HG03159 (cell line): ENCODE results near the gene FBXL17.
"Not testable (repeated sequence)": the region's sequence is repeated elsewhere in the genome, so short reads cannot be mapped to it uniquely, and the experiment has no call there.

Source experiments
- ATAC-seq: cut with Tn5 transposase; IDR thresholded peaks from one replicate; pipeline ENCODE4 v1.9.1; 2021; ENCODE audit warnings: mild to moderate bottlenecking, moderate library complexity; ENCODE audit not compliant: unreplicated experiment

Gene FBXL17

DNA sequence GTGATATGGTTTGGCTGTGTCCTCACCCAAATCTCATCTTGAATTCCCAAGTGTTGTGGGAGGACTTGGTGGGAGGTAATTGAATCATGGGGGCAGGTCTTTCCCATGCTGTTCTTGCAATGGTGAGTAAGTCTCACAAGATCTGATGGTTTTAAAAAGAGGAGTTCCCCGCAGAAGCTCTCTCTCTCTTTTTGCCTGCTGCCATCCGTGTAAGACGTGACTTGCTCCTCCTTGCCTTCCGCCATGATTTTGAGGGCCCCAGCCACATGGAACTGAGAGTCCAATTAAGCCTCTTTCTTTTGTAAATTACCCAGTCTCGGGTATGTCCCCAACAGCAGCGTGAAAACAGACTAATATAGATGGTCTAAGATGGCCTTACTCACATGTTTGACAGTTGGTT lies 210.1 kb downstream of the FBXL17 start:
- ATAC-seq = no peak

DNA sequence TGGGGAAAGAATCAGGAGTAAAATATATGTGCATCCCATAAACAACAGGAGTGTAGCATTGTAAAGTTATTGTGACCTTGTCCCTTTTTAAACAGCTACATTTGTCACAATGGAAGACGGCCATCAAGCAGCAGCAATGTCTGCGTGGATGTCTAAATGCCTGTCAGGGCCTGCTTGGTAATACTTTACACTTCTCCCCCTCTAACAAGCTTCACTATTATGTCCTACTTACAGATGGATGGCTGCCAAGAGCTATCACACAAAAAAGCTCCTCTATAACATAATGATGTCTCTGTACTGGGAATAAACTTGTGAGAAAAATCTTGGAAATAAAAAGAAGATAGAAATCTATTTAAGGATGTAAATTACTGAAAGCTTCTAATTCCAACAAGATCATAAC lies 213.0 kb downstream of the FBXL17 start:
- ATAC-seq = no peak

DNA sequence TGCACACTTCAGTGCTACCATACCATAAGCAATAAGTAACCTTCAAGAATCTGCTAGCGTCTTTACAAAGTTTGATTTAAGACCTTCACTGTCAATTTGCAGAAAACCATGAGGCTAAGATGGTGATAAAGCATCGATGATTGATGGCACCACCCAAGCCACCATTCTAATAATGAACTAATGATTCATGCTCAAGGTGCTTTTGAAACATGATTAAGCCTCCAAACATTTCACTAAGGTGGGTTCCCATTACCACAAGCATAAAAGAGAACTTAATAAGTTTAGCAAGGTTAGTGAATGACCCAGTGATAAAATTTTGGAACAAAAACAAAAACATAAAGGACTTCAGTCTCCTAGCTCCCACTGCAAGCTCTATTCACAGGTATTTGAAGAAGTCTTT lies 214.7 kb downstream of the FBXL17 start:
- ATAC-seq = no peak

DNA sequence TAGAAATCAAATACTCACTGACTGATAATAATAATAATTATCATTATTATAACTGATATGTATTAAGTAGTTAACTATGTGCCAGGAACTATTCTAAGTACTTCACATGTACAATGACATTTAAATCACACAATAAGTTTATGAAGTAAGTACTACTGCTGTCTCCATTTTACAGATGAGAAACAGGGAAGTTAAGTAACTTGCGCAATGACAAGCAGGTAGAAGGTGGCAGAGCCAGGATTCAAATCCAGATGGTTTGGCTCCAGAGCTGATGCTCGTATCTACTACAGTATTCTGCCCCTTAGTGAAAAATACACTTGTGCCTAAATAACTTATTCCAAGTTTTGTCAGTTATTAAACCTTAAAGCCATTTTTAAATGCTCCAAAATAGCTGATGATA lies 217.3 kb downstream of the FBXL17 start:
- ATAC-seq = no peak

DNA sequence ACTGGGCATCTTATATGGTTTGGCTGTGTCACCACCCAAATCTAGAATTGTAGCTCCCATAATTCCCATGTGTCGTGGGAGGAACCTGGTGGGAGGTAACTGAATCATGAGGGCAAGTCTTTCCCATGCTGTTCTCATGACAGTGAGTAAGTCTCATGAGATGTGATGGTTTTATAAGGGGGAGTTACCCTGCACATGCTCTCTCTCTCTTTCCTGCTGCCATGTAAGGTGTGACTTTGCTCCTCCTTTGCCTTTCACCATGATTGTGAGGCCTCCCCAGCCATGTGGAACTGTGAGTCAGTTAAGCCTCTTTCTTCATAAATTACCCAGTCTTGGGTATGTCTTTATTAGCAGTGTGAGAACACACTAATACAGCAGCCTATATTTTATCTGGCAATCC lies 229.0 kb downstream of the FBXL17 start:
- not testable (repeated sequence) for ATAC-seq

DNA sequence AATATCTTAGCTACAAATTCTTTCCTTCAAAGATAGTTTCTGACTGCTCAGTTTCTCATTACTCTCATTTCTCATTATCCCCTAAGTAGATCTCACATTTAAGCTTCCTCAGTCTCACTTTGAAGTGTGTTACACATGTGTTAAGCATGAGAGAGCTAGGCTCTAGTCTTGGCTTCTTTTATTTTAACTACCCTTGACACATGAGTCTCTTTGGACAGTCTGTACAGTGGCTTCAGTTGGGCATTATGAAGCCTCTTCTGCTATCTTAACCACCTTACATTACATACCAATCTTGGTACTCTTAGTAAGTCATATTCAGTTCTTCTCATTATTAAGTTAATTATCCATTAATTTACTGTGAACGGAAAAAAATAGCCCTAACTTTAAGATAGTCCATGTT lies 232.5 kb downstream of the FBXL17 start:
- ATAC-seq = no peak

DNA sequence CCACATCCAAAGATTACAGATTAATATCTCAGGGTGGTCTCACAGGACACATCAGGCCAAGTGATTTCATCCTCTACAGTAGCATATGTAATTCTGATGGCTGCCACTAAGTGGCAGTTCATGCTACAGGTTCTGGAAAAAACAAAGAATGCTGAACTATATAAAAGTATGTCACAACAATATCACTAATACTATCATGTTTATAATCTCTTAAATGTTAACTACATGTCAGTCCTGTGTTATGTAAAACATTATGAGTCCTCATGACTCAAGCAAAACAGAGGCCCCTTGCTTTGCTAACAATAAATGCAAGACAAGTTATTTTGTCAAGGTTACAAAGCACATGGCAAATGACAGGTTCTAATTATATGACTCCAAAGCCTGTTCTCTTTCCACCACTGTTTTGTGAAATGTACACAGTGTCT lies 233.2 kb downstream of the FBXL17 start:
- peak; percentile 83 for ATAC-seq

DNA sequence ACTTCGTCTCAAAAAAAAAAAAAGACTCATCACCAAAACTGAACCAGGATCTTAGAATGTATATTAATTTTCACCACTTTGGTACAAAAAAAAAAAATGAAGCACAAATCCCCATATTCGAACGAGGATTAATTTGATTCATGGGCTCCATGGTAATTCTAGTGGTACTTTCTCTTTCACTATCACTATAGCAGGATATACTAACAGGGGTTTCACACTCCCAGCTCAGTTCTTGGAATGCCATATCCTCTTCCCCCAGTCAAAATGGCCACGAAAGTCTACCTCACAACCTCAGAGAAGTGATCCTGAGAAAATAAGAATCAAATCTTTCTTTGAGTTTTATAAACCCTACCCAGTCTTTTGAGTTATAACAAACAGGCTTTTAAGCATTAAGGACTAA lies 235.7 kb downstream of the FBXL17 start:
- ATAC-seq = no peak

DNA sequence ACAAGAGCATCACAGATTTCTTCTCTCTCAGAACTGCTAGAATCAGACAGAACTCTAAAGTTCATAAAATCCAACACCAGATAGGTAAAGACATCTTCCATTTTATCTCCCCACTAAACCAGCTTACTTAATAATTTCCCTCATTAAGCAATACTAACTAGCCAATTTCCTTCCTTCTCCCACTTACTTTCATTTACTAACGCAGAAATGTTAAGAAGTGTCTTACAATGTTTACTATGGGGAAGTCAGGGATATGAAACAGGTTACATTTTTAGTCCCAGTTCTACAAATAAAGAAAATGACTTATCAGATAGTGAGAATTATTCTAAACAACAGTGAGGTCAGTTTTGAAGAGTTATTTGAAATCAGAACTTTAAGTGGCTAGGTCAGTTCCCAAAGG lies 236.5 kb downstream of the FBXL17 start:
- ATAC-seq = no peak

DNA sequence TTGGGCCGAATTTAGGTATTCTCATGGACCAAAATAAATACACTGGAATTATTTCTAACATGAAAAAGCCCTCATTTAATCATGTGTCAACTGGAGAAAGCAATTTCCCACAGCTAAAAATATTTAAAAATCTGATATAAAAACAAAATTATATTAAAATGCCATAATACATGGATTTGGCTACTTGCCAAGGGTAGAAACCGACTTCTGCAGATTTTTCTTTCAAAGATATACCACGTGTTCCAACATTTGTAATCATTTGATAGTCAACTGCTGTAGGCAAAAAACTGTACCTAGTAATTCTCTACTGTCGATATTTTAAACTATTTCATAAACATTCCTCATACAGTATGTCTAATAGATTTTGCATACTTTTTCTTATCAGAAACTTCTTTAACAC lies 237.6 kb downstream of the FBXL17 start:
- ATAC-seq = no peak

DNA sequence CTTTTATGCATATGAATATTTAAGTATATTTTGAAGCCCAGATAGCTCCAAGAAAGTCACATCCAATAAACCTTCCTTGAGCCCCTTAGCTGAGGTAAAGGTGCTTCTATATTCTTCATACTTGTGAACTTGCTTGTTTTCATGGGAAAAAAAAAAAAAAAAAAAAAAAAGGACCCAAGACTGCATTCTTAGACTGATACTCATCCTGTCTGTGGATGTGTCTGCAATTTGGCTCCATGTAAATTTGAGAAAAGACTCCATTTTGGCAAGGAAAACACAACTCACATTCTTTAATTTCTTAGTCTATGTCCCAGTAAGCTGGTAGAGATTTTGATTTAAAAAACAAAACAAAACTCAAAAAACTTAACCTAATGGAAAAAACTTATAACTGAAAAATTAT lies 238.3 kb downstream of the FBXL17 start:
- ATAC-seq = no peak

DNA sequence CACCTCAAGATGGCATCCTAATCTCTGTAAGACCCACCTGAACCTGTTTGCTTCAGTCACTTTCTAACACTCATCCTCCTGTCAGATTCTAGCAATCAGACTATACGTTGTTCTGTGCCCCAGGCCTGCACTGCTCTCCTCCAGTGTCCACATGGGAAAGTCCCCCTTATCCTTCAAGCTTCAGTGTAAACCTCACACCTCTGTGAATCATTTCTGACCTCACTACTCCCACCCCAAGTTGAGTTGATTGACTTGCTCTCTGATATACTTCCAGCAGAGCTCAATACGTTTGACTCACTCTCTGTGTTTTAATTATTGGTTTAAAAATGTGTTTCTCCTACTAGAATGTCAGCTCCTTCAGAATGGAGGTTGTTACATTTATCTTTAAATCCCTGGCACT lies 240.2 kb downstream of the FBXL17 start:
- ATAC-seq = no peak

DNA sequence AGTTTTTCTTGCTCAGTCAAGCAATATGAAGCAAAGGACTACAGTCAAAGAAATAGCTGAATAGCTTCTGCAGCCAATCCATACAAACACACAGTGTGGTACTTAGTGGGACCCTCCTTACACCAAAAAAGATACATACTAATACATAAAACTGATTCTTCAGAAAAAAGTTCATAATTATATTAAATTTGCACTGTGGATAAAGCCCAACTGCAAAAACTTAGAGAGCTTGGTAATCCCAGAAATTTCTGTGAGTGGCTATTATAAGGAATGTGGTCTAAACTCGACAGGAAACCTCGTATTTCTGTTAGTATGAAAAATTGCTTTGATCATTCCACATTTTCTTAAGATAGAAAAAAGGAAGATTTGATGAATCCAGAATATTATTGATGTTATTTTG lies 245.4 kb downstream of the FBXL17 start:
- no peak for ATAC-seq

DNA sequence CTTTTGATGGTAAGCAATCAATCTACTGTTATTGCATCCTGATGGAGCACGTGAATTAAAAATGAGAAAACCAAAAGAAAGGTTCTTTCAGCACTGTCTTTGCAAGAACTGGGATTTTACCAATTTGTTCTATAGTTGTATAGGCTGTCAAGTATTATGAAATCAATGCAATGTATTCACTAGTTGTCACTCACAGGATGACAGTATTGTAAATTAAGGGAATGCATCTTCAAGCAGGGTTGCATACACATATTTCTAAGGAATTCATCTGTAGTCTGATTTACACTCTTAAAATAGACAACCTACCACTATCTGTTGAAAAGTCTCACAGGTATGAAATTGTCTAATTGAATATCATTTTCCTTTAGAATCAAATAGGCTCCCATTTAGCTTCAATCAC lies 252.8 kb downstream of the FBXL17 start:
- no peak for ATAC-seq

DNA sequence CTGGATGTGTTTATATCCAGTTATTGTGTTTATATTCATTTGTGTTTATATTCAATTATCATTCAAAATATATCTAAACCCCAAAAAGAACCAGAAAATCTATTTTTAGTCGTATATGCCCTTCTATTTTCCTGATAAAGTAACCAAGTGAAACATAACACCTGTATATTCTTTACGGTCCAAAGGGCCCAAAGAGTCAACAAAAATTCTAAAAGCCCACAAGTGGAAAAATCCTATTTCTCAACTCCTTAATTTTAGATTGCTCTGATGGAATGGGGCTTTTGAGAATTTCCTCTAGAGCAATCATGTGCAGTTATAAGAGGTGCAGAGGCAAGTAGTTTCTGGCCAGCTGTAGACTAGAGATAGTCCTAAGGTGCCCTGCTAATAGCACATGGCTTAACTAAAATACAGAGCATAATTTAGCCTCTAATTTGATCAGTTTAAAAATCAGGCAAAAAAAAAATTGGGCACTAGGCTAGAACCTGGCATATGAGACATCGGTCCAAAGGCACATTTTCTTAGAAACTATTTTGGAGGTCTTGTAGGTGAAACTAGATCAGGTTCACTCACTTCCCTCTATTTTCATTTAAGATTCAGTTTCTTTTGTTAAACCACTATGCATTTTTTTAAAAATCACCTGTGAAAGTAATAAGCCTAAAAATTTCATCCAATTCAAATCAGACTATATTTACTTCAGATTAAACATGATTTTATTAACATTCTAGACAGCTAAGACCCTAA lies 256.0 kb downstream of the FBXL17 start:
- no peak for ATAC-seq

DNA sequence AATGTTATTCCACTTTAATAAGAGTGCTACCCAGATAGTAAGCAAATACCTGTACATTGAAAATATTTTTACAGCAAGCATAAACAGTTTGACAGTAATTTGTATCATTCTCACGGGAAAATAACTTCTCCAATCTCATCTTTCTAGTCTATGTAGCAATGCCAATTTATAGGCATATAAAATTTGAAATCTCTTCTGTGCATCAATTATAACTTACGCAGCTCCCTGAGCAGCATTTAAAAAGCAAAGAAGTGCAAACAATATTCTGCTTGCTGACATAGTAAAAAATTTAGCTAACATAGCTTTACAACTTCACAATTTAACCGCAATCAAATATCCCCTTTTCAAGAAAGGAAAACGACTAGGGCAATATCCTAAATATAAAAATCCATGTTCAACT lies 257.3 kb downstream of the FBXL17 start:
- no peak for ATAC-seq

DNA sequence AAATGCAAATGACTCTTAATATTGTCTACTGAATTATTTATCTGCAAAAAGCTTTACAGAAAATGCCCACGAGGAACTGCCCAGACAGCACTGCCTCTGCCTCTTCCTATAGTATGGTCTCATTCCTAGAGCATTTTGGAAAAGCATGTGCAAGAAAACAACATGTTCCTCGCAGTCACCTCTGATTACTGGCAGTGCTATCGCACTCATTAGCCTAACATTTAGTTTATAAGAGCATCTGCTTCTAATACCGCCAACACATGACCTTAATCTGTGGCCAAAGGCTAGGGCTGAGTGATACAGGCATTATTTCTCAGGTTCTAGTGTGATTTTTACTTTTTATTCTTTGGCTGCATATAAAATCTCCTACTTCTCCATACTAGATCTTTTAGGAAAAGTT lies 259.2 kb downstream of the FBXL17 start:
- ATAC-seq = no peak

DNA sequence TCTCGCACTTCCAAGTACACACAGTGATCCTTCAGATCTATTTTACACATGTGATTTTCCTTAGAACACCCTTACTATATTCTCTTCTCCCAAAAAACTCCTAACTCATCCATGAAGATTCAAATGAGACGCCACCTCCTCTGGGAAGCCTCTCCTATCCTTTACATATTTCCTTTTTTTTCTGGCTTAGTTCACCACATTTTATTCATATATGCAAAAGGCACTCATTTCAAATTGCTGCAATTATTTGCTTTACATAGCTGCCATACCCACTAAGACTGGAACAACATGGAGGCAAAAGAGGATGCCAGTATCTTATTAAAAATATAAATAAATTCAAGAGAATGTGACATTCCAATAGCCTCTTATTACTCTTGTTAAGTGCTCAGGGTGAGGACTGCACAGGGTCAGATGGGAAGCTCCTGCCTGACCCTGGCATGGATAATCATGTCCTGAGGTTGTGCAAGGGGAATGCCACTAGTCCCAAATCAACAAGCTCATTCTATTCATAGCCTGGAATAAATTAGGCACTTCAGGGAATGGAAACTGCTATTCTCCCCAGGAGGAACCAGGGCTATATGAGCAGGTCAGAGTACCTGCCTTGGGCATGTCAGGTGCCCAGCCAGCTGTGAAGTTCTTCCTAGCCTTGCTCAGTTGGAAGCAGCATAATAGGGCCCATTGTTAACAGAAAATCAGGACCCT lies 262.9 kb downstream of the FBXL17 start:
- ATAC-seq = no peak

DNA sequence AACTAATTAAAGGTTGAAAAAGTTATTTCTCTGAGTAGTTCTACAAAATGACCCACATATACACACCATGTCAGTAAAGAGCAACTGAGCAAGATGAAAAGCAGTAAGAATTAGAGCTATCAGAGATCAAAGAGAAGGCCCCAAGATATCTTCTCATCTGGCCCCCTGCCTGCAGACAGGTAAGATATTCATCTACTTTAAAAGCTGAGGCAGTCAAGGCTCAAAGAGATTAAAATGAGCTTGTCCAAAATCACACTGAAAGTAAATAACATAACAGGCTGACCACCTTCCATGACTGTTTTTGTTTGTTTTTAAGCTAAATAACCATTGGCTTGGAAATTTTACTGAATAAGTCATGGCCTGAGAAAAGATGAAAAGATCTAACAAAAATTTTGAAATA lies 266.2 kb downstream of the FBXL17 start:
- no peak for ATAC-seq

DNA sequence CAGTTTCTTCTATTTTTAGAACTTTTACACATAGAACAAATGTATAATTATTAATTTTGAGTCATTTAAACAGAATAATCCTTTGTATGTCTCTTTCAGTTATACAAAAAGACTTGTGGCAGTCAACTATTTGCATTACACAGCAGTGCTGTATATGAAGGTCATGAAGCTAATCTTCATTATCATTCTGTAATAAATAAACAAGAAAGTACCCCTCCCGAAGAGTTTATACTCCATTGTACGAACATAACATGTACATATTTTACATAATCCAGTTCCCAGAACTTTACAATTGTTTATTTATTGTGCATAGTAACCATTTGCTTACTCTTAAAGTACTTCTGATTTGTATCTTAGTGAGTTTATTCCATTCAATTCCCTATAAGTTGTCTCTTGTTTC lies 267.9 kb downstream of the FBXL17 start:
- ATAC-seq = no peak

DNA sequence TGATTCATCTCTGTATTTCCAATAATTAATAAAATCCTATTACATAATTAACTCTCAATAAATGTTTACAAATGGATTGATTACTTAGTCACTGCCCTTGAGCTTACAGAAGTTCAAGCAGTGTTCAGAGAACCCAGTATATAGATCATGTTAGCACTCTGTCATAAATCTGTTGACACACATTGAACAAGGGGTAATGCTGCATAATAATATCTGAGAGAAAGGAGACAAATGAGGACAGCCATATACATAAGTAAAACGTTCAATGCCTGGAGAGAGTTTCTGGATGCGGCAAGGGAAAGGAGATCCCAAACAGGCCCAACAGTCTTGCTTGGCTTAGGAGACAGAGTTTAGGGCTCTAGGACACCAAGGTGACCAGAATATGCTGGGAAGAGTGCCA lies 270.2 kb downstream of the FBXL17 start:
- ATAC-seq = no peak

DNA sequence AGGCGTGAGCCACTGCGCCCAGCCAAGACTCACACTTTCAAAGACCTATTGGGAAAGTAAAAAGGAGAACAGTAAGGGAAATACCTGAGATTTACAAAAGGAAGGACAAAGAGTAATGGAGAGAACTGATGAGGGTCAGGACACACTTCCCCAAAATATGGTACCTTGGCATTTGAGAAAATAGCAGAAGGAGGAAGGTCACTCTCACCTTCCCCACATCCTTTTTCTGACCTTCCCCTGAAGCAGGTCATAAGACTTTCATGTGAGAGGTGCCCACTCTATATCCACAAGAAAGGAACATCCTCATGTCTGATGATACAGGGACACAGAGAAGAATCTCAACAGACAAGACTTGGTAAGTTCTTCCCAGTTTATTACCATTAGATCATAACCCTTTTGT lies 272.8 kb downstream of the FBXL17 start:
- no peak for ATAC-seq

DNA sequence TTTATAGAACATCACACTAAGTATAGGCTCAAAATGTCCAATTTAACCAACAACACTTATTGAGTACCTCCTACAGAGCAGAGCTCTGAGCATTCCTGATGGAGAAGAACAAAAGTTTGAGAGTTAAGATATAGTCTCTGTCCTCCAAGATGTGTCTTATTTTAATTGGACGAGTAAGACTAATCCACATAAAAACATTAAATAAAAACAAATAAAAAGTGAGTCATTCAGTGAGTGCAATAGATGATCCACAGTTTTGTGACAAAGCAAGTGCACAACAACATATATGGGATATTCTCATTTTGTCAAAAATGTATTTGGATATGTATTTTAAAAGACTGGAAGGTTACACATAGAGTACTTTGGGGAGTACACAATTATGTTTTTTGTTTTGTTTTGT lies 277.4 kb downstream of the FBXL17 start:
- ATAC-seq = no peak
